OCI-LY7 (cell line): Measurements from ENCODE around the gene GRM1. TPM values are rescaled to one million over a fixed set of nuclear protein-coding genes. Genes with fewer than 3 reads are reported as not detected.

Experiments
- BruUV-seq: library from RNA; stranded (reverse); fragments of 400-500 nt; replicated peaks from 2 replicates; lab custom pipeline; 2021; lab: Mats Ljungman, UMichigan
- CTCF ChIA-PET: fragments of 300-600 bp; sonication (Branson Sonifier 250); formaldehyde crosslinking; loops from one replicate; lab custom pipeline; 2022; ENCODE audit warnings: antibody characterized with exemption; ENCODE audit not compliant: unreplicated experiment; lab: Charles Lee
- POLR2A ChIA-PET: fragments of 300-600 bp; sonication (Branson Sonifier 250); formaldehyde crosslinking; loops from one replicate; lab custom pipeline; 2022; ENCODE audit warnings: antibody characterized with exemption; lab: Charles Lee
- DNase-seq: peaks from one replicate; pipeline ENCODE4 v3.0.0-alpha.2; 2015; ENCODE audit warnings: low spot score
- H2AFZ ChIP-seq: fragments of 200-600 bp; sonication (generic), shearing (Covaris generic); 2 replicates; pipeline ENCODE4 v1.6.1; 2014; ENCODE audit warnings: mild to moderate bottlenecking, antibody characterized with exemption, low read length, moderate library complexity
- H3K27ac ChIP-seq: fragments of 200-600 bp; sonication (generic); 2 replicates; pipeline ENCODE4 v1.5.1; 2014; ENCODE audit warnings: mixed run types, low read depth, mild to moderate bottlenecking, moderate library complexity, low read length, inconsistent platforms; ENCODE audit not compliant: poor library complexity, severe bottlenecking
- H3K36me3 ChIP-seq: fragments of 200-600 bp; sonication (generic); 2 replicates; pipeline ENCODE4 v1.6.1; 2014; ENCODE audit warnings: mild to moderate bottlenecking, antibody characterized with exemption, low read length, moderate library complexity, mixed read lengths; ENCODE audit not compliant: insufficient read depth
- H3K4me1 ChIP-seq: fragments of 200-600 bp; sonication (generic); 2 replicates; pipeline ENCODE4 v1.5.1; 2014; ENCODE audit warnings: mild to moderate bottlenecking, low read length; ENCODE audit not compliant: insufficient read depth, poor library complexity, severe bottlenecking
- H3K4me2 ChIP-seq: fragments of 200-600 bp; sonication (generic); 2 replicates; pipeline ENCODE4 v1.6.1; 2014; ENCODE audit warnings: mild to moderate bottlenecking, low read length
- H3K4me3 ChIP-seq: fragments of 200-600 bp; sonication (generic); 2 replicates; pipeline ENCODE4 v1.5.1; 2014; ENCODE audit warnings: mild to moderate bottlenecking, low read depth, low read length; ENCODE audit not compliant: poor library complexity, severe bottlenecking
- H3K79me2 ChIP-seq: fragments of 200-600 bp; sonication (generic); 2 replicates; pipeline ENCODE4 v1.6.1; 2016; ENCODE audit warnings: low read depth, mild to moderate bottlenecking, low read length, moderate library complexity, mixed read lengths; ENCODE audit not compliant: insufficient read depth
- H3K9me2 ChIP-seq: fragments of 200-600 bp; sonication (generic); 2 replicates; pipeline ENCODE4 v1.6.1; 2016; ENCODE audit warnings: mild to moderate bottlenecking, low read length, mixed read lengths; ENCODE audit not compliant: insufficient read depth
- H3K9me3 ChIP-seq: fragments of 200-600 bp; sonication (generic); 2 replicates; pipeline ENCODE4 v1.6.1; 2014; ENCODE audit warnings: mild to moderate bottlenecking, mixed run types, low read length, mixed read lengths
- H4K20me1 ChIP-seq: fragments of 200-600 bp; sonication (generic); 2 replicates; pipeline ENCODE4 v1.6.1; 2014; ENCODE audit warnings: mild to moderate bottlenecking, antibody characterized with exemption, low read length, moderate library complexity, mixed read lengths; ENCODE audit not compliant: insufficient read depth
- EZH2phosphoT487 ChIP-seq: fragments of 200-600 bp; sonication (generic); IDR thresholded peaks from 2 replicates; pipeline ENCODE4 v1.6.1; 2018; ENCODE audit warnings: low read depth, borderline replicate concordance, mild to moderate bottlenecking, mixed run types, antibody characterized with exemption, low read length, moderate library complexity, mixed read lengths
- intact Hi-C: fragments of 100-400 bp; cut with micrococcal nuclease; formaldehyde crosslinking; loops from one replicate; pipeline ENCODE4 v1.10.0; 2022; ENCODE audit not compliant: unreplicated experiment
- total RNA-seq, 2 experiments: library from RNA; depleted of rRNA in 1 of 2; stranded (reverse); fragments of >200 nt in 1 of 2; shearing (Covaris generic) in 1 of 2; gene quantifications; 2 replicates each; pipeline ENCODE4 v1.2.3, GENCODE V29; 2014 to 2022
- TF ChIP-seq, protein P1 (sequence below): fragments of 200-600 bp; sonication (generic); conservative IDR thresholded peaks from 2 replicates; pipeline ENCODE4 v1.5.1; 2014; ENCODE audit warnings: mild to moderate bottlenecking, antibody characterized with exemption, low read length, moderate library complexity, mixed read lengths

Gene GRM1
- total RNA-seq, 2 experiments from 2014 or later, result not detected

DNA sequence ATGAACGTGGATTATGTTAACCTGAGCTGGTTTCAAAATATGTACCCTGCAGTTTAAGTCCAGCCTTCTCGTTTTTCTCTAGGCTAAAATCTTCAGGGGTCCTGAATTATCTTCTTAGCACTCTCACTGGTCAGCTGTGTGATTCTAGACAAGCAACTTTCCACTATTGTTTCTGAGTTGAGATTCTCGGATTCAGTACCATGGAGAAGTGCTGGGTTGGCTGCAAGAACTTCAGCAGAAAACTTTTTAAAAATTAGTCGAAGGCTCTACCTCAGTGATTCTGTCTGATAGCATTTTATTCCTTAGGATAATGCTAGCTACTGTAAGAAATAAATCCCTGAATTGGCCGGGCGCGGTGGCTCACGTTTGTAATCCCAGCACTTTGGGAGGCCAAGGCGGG lies 173.7 kb downstream of the GRM1 start:
- Histone ChIP-seq H3K4me3 (no peak overlapping the region), H4K20me1 (no peaks in the 10 kb centered on the region), H3K4me2 (no peak overlapping the region), H3K4me1 (no peaks in the 10 kb centered on the region), H3K9me3 (no peaks in the 10 kb centered on the region), H3K27ac (no peak overlapping the region), H2AFZ (no peak overlapping the region), H3K79me2 (no peaks in the 10 kb centered on the region), H3K36me3 (no peaks in the 10 kb centered on the region), H3K9me2 (no peaks in the 10 kb centered on the region)
- POLR2A ChIA-PET, result no interaction called here
- no TSS peak for BruUV-seq
- no peak for DNase-seq
- CTCF ChIA-PET, result no interaction called here
- intact Hi-C loops, result no loop called here
- TF ChIP-seq EZH2phosphoT487, result no peak
- TF ChIP-seq, protein P1, sequence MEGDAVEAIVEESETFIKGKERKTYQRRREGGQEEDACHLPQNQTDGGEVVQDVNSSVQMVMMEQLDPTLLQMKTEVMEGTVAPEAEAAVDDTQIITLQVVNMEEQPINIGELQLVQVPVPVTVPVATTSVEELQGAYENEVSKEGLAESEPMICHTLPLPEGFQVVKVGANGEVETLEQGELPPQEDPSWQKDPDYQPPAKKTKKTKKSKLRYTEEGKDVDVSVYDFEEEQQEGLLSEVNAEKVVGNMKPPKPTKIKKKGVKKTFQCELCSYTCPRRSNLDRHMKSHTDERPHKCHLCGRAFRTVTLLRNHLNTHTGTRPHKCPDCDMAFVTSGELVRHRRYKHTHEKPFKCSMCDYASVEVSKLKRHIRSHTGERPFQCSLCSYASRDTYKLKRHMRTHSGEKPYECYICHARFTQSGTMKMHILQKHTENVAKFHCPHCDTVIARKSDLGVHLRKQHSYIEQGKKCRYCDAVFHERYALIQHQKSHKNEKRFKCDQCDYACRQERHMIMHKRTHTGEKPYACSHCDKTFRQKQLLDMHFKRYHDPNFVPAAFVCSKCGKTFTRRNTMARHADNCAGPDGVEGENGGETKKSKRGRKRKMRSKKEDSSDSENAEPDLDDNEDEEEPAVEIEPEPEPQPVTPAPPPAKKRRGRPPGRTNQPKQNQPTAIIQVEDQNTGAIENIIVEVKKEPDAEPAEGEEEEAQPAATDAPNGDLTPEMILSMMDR, result no peak

DNA sequence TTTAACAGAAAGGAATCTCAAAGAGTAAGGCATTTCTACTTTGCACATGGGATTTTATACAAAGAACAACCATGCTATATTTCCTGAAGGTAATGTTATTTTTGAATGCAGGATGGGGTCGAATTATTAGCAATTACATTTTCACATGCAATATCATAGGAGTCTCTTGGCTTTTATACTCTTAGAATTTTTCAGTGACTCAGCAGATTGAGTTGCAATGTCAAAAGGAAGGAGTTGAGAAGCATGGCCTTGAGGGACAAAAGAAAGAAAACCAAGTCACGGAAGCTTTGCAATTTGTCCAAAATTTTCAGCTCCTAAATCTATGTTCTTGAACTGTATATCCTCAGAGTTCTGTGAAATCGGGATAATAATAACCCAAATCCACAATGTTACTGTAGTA lies 181.1 kb downstream of the GRM1 start:
- Histone ChIP-seq H4K20me1 (no peaks in the 10 kb centered on the region), H3K4me3 (no peak overlapping the region), H3K9me3 (no peaks in the 10 kb centered on the region), H3K4me1 (no peaks in the 10 kb centered on the region), H3K9me2 (no peaks in the 10 kb centered on the region), H3K36me3 (no peaks in the 10 kb centered on the region), H3K27ac (no peak overlapping the region), H2AFZ (no peak overlapping the region), H3K4me2 (no peak overlapping the region), H3K79me2 (no peaks in the 10 kb centered on the region)
- BruUV-seq, result no TSS peak
- CTCF ChIA-PET, result no interaction called here
- POLR2A ChIA-PET, result no interaction called here
- DNase-seq, result no peak
- TF ChIP-seq, protein P1, result no peak
- TF ChIP-seq EZH2phosphoT487, result no peak
- intact Hi-C loops, result no loop called here

DNA sequence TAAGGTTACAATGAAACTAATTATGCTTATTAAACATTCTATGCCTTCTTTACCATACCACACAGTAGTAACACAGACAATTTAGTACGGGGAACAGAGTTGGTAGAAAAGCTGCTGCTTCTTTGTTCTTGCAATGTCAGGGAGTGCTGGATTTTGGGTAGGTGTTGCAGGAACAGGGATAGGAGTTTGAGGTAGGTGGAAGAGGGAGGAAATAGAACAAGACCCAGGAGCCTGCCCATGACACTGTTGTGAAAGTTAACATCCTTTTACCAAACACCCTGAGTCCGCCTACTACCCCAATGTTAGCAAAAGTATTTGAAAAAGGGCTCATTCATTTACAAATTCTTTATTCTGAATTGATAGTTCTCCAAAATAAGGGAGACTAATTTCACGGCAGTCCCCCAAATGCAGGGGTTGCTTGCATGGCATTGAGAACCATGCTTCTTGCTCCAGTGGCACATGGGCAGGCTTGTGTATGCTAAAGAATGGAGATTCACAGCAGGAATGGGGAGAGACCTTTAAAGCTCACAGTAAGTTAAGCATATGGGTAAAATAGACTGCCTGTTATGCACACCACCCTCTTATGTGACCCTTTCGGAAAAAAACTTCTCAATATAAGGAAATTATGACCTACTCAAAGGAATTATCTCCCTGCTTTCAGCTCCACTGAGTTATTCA lies 181.7 kb downstream of the GRM1 start:
- Histone ChIP-seq H3K4me2 (no peak overlapping the region), H3K4me3 (no peak overlapping the region), H3K4me1 (no peaks in the 10 kb centered on the region), H3K36me3 (no peaks in the 10 kb centered on the region), H4K20me1 (no peaks in the 10 kb centered on the region), H3K9me2 (no peaks in the 10 kb centered on the region), H3K79me2 (no peaks in the 10 kb centered on the region), H3K27ac (no peak overlapping the region), H3K9me3 (no peaks in the 10 kb centered on the region), H2AFZ (no peak overlapping the region)
- ChIA-PET CTCF (no interaction called here), POLR2A (interaction anchor here (0.7 kb wide), 1 partner anchor 35 kb away, joined by 3 read pairs; no protein-coding TSS in a partner anchor)
- no peak for TF ChIP-seq EZH2phosphoT487
- TF ChIP-seq, protein P1, result no peak
- no TSS peak for BruUV-seq
- no peak for DNase-seq
- intact Hi-C loops, result no loop called here
